HS-5 (cell line): Measurements from ENCODE around the gene SAMD3.
A peak's percentile ranks its signal among the peaks of the same experiment; 100 is the strongest.
"Not testable (repeated sequence)": the region's sequence is repeated elsewhere in the genome, so short reads cannot be mapped to it uniquely, and the experiment has no call there.

Experiments
- DNase-seq: peaks from one replicate; pipeline ENCODE4 v3.0.0-alpha.2; 2012; ENCODE audit warnings: low read depth

The SAMD3 gene, protein sequence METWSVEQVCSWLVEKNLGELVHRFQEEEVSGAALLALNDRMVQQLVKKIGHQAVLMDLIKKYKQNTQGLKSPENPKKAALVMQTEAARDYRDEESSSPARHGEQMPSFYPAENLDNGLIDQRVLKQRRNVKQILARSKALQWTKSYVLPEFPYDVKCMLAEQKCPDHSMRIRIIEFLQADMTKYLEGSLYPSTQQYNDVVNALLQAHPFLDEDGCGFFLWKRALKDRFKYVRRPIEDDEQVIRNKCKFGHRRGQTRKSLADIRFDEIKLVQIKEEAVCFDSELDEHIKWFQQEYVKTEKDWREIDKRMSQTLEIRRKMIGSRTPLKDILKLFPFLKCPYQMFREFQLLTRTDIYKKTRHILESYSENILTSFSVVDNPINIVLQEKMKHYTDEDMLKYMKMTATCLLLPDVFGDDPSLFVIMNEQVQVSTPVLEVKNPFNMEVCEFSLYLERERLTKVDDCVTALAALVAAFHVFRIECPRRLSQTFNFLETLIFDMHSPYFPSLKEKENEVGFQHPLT

DNA sequence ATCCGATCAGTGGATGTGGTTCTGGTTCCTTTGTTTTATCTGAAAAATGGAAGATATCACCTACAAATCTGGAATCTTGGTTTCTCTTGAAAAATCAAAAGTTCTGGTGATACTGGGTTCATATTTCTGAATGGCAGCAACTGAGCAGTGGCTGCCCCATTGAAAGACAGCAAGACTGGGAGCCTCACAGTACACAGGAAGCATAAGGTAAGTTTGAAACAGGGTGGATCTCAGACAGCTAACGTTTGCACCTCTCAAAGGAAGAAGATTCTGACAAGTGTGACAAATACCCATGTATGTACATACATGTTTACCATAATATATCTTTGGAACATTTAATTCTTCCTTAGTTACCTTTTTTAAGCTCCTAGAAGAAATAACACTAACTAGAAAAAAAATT, at the start of gene SAMD3:
TSS of gene SAMD3 (minus strand) at position 177 of the 400 bp plus-strand sequence. CDS start 7,678 bp downstream, outside the sequence.
- DNase-seq, result no peak

DNA sequence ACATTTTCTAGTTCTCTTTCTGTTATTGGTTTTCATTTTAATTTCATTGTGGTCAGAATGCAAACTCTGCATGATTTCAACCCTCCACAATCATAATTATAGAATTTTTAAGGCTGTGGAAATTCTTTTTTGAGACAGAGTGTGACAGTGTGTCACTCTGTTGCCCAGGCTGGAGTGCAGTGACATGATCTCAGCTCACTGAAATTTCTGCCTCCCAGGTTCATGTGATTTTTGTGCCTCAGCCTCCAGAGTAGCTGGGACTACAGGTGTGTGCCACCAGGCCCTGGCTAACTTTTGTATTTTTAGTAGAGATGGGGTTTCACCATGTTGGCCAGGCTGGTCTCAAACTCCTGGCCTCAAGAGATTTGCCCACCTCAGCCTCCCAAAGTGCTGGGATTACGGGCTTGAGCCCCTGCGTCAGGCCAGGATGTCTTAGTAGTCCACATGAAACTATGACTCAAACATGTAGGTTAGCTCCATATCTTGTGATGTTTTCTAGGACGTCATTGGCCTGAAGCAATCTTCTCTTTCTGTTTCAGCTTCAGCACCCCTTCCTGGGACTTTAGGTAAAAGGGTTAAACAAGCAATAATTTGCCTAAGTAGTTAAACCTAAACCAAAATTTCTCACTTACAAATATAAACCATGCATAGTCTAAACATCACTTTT, 47.4 kb upstream of the SAMD3 start:
- no peak for DNase-seq

DNA sequence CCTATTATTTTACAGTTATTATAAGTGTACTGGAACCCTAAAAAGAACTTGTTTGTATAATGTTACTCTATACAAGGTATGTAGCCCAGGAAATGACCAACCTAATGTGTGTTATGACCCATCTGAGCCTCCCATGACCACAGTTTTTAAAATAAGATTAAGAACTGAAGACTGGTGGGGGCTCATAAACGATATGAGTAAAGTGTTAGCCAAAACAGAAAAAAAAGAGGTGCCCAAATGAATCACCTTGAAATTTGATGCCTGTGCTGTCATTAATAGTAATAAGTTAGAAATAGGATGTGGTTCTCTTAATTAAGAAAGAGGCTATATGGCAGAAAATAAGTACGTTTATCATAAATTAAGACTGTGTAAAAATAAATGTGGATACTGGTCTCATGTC, 42.8 kb upstream of the SAMD3 start:
- not testable (repeated sequence) for DNase-seq

DNA sequence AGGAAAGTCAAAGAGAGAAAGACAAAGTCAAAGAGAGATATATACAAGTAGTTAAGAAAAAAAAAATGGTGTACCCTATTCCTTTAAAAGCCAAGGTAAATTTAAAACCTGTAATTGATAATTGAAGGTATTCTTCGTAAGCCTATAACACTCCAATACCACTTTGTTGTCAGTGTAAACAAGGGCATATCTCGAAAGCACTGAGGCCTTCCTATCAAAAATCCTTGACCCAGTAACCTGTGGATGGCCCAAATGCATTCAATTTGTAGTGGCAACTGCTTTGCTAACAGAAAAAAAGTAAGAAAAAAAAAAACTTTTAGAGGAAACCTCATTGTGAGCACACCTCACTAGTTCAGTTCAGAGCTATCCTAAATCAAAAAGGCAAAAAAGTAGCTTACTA, 39.3 kb upstream of the SAMD3 start:
- DNase-seq, result no peak

DNA sequence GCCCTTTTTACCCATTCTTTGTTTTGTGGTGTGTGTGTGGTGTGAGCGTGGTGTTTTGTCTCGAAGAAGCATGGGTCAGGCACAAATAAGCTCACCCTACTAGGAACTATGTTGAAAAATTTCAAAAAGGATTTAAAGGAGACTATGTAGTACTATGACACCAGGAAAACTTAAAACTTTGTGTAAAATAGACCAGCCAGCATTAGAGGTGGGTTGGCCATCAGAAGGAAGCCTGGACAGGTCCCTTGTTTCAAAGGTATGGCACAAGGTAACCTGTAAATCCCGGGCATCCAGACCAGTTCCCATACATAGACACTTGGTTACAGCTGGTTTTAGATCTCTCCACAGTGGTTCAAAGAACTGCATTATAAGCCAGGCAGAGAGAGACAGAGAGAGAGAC, 38.8 kb upstream of the SAMD3 start:
- not testable (repeated sequence) for DNase-seq

DNA sequence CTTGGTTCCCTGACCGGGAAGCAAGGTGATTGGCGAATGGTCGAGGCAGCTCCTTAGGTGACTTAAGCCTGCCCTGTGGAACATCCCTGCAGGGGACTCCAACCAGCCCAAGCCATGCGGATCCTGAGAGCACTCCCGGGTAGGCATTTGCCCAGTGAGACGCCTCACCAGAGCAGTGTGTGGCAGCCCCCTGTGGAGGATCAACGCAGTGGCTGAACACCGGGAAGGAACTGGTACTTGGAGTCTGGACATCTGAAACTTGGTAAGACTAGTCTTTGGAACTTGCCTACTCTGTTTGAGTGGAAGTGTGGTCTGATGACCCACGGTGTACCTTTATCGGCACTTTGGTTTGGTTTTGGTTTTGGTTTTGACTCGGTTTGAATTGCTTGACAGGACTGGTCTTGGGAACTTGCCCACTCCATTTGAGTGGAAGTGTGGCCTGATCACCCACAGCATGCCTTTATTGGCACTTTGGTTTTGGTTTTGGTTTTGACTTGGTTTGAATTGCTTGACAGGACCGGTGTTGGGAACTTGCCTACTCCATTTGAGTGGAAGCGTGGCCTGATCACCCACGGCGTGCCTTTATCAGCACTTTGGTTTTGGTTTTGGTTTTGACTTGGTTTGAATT, 38.0 kb upstream of the SAMD3 start:
- not testable (repeated sequence) for DNase-seq

DNA sequence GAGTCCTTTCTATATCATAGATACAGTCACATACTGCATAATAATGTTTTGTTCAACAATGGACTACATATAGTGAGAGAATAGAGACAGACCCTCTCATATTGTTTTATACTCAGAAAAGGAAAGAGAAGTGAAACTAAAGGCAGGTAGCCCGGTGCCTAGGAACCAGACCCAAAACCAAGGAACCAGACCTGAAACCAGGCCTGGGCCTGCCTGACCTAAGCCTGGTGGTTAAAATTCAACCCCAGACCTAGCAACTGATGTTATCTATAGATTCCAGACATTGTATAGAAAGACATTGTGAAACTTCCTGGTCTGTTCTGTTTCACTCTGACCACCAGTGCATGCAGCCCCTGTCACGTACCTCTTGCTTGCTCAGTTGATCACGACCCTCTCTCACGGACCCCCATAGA, 37.3 kb upstream of the SAMD3 start:
- not testable (repeated sequence) for DNase-seq

DNA sequence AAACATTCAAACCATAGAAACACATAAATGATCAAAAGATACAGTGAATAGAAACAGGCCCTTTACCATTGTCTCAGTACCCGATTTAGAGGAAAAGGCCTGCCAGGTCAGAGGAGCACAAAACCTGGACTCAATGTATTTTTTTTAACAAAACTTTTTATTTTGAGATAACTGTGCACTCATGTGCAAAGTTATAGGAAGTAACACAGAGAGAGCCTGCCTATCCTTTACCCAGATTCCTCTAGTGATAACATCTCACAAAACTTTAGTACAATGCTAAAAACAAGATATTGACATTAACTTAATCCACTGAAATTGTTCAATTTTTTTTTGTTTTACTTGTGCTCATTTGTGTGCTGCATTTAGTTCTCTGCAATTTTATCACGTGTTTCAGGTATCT, 36.8 kb upstream of the SAMD3 start:
- DNase-seq, result no peak

DNA sequence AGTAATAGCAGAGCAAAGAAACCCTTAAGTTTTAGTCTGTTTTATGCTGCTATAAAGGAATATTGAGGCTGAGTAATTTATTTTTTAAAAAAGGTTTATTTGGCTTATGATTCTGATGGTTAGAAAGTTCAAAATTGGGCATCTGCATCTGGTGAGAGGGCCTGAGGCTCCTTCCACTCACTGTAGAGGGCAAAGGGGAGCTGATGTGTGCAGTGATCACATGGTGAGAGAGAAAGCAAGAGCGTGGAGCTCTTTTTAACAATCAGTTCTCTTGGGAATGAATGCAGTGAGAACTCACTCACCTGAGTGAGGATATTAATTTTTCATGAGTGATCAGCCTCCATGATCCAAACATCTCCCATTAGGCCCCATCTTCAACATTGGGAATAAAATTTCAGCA, 36.4 kb upstream of the SAMD3 start:
- no peak for DNase-seq

DNA sequence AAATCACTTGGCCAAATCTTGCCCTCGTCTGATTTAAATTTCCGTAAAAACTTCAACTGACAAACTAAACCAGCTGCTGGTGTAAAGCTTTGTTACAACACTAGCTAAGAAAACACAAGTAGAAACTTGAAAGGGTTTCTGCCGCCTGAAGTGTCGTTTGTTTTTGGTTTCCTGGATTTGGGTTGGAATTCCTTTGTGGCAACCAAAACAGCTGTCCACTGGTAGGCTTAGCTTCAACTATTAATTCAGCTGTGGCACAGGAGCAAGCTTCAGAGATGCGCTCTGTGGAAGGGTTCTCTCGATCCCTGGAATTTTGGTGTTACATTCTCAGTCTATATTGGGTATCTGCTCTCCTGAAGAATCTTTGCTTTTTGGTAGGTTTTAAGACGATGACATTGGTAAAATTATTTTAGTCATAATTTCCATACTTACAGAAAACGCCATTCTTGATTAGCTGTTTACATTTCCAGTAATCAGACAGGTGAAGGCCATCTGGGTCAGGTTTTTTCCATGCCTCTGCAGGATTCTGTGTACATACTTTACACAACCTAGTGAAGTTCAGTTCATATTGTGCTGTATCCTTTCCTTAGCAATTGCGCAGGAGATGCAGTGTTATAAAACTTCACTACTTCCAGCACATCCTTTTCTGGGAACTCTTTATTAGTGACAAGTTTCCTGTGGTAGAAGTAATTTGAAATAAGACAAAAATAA, 29.9 kb upstream of the SAMD3 start:
- DNase-seq, result no peak

DNA sequence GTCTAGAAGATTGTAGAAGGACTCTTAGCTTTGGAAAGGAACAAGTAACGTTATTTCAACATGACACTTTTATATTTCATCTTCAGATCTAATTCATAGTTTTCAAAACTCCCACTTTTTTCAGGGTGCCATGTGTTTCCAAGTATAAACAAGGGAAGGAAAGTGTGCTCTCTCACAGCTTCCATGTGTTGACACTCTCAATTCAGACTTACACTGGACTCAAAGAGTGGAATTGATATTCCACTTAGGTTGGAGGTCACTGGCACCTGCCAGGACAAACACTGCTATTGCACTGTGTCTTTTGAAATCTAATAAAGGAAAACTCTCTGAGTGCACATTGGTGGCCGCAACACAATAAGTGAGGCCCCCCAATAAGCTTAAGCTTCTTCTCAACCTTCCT, 22.5 kb upstream of the SAMD3 start:
- no peak for DNase-seq

DNA sequence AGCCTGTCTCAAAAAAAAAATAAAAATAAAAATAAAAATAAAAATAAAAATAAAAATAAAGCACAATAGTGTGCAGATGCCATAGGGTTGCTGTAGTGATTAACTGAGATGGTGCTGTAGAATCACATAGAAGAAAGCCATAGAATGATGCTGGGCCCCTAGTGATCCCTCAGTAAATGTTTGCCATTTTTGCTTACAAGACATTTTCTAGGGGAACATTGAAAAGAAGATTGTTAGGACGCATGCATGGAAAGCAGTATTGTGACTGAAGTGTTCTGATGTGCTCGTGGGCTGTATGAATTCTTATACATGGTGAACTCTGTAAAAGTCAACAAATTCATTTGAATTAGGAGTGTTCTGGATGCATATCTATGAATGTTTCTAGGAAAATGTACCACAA, 22.0 kb upstream of the SAMD3 start:
- DNase-seq, result no peak

DNA sequence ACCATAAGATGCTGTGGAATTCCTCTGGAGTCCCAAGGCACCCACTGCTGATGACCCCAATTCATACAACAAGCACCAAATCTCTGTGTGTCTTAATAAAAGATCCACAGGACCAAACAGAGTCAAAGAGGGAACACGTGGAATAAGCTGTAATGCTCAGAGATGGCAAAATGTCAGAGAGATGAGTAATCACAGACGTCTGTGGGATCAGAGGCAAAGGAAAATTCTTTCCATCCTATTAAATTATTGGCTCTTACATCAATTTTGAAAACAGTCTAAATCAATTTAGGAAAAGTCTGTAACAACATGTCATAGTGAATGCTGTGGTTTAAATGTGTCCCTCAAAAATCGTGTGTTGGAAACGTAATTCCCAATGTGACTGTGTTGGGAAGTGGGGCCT, 17.5 kb upstream of the SAMD3 start:
- peak; percentile 38 for DNase-seq

DNA sequence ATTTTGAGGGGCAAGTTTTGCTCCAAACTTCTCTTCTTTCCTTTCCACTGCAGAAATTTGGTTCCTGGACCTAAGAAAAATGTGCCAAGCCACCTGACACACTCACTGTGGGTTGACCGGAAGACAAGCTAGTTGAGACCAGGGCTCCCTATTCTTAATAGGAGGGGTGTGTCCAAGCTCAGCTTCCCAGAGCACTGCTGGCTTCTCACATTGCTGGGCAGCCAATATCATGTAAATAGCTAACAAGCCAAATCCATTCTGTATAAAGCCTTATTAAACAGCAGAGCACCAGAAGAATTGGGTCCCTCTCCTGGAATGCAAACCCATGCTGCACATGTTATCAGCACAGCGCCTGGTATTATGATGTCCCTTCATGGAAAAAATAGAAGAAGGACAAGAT, 17.0 kb upstream of the SAMD3 start:
- DNase-seq, result no peak

DNA sequence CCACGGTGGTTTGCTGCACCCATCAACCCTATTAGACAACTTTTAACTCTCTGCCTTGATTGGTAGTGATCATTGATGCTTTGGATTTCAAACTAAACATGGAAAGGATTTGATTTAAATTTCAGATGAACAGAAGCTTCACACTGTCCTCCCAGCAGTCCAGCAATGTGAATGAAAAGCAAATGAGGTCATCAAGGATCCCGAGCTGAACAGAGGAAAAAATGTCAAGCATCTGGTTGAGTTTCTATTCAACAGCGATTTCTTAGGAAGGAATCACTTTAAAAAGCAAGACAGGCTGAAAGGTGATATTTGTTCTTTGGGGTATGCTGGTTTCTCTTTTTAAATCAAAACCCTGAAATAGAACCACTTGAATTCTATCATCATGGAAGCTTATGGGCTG, 10.6 kb upstream of the SAMD3 start:
- no peak for DNase-seq

DNA sequence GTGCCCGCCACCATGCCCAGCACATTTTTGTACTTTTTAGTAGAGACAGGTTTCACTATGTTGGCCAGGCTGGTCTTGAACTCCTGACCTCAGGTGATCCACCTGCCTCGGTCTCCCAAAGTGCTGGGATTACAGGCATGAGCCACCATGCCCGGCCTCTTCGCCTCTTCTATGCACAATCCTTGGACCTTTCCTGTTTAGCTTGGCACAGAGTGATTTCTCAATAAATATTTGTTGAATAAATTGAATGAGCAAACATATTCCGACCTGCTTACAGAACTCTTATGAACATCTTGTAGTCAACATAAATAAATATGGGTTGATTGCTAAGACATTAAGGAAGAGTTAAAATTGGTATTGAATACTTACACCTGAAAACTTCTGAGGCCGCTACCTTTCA, 7.8 kb upstream of the SAMD3 start:
- not testable (repeated sequence) for DNase-seq

DNA sequence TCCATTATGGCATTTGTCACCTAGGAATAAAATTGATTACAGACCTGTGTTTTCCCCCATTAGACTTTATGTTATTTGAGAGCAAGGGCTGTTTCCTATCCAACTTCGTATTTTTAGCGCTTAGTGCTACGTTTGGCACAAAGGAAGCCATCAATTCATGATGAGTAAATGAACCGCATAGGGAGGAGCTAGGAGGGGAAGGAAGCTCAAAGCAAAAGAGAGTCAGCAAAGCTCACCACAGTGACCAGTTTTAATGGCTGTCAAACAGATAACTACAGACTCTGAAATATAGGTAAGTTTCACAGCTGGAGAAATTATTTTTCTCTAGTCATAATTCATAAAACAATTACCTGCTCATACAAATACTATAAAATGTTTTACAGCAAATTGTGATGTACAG, 6.9 kb upstream of the SAMD3 start:
- DNase-seq, result no peak

DNA sequence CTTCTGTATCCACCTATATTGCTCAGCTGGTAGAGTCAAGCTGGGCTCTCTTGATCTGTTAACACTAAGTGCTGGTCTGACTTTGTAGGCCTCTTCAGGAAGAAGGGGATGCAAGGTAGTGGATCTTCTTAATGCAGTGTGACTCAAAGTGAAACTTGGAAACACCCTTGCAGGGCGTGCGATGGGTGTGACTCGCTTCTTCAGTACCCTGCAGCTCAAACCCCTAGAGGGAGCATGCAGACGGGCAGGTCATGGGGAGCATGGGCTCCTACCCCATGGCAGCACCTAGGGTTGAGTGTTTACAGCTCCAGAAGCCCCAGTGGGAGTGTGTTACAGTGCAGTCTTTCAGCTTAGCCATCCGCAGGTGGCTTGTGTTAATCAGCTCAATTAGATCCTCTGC, 757 bp upstream of the SAMD3 start:
- no peak for DNase-seq

DNA sequence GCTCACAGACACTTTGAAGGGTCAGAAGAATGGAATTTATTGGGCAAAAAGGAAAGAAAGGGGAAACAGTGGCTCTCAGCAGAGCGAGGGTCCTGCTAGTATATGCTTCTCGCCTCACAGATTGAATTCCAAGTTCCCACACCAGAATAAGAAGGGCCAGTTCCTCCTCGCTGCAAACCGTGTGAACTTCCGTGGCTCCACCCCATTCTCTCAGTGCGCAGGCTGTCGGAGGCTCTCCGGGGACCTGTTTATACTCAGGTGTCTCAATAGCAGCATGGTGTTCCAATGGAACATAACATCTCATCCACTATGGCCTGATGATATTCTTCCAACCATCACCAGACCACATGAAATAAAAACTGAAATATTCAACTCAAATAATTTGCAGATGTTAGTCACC, 4.6 kb downstream of the SAMD3 start:
- no peak for DNase-seq

DNA sequence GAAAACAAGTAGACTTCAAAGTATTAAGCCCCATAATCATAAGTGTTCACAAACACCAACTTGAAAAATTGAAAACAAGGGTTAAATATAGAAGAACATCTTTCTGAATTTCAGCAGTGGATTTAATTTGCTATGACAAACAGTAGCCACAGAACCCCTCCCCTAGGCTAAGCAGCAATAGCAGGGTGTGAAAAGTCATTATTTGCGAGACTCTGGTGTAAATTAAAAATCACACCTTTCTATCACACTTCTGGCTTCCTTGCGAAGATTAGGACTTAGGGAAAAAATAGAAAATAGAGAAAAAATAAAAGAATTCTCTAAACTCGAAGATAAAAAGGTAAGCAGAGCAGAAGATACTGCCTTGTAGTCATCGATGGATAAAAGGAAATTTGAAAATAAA, 6.1 kb downstream of the SAMD3 start:
- no peak for DNase-seq

DNA sequence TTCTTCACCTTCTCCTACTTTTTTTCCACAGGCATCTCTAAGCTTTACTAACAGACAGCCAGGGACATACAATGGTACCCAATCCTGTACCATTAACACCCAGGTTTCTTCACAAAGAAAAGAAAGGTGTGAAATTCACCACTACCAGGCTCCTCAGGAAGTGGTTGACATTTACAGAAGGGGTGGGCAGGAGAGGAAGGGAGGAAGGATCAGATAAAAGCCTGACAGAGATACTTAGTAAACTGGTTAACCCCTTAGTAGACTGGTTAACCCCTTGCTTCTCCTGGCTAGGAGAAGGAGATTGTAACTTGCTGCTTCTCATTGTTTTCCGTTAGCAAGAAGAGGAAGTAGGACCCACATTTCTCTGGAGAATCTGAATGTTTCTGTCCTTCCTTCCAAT, 7.2 kb downstream of the SAMD3 start:
- DNase-seq, result no peak

DNA sequence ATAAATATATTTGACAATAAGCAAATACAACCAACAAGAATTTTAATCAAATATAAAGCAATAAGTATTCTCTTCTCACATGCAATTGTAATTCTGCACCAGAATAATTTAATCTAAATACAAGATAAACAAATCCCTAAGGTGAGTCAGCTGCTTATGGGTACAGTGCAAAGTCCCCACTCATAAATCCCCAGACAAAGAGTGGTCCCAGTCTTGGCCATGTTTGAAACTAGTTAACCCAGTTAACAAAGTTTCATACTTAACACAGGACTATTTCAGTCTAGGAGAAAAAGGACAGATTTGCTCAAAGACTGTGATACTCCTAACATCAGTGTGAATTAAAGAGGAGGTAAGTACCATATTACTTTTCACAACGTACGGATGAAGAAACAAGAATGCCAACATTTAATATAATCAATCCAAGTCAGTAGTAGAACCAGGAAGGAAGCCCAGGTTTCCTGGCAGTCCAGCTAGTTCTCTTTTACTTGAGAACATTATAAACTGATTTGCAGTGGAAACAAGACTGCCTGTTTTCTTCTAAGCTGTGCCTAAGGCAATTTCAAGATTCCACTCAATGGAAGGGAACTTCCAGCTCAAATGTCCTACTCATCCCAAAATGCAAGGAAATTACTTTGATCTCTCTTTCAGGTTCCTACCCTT, 10.4 kb downstream of the SAMD3 start:
- no peak for DNase-seq
